Loucy (cell line): ENCODE results near the gene NRF1.

ENCODE experiments used
- H2AFZ ChIP-seq: fragments of 200-600 bp; sonication (generic); 2 replicates; pipeline ENCODE4 v1.6.0; 2016; ENCODE audit warnings: antibody characterized with exemption, mild to moderate bottlenecking, low read length, moderate library complexity
- H3F3A ChIP-seq: fragments of 200-600 bp; 2 replicates; pipeline ENCODE4 v1.6.0; 2016; ENCODE audit warnings: antibody characterized with exemption, low read depth, mild to moderate bottlenecking
- H3K27me3 ChIP-seq: fragments of 200-600 bp; sonication (generic); 2 replicates; pipeline ENCODE4 v1.6.1; 2014; ENCODE audit warnings: low read length, mild to moderate bottlenecking; ENCODE audit not compliant: insufficient read depth, poor library complexity, severe bottlenecking
- H3K36me3 ChIP-seq: fragments of 200-600 bp; sonication (generic); 2 replicates; pipeline ENCODE4 v1.6.1; 2016; ENCODE audit warnings: low read length; ENCODE audit not compliant: insufficient read depth
- H3K4me1 ChIP-seq: fragments of 200-600 bp; sonication (generic); 2 replicates; pipeline ENCODE4 v1.5.1; 2014; ENCODE audit warnings: low read length, mild to moderate bottlenecking; ENCODE audit not compliant: insufficient read depth, poor library complexity, severe bottlenecking
- H3K4me2 ChIP-seq: fragments of 200-600 bp; sonication (generic); 2 replicates; pipeline ENCODE4 v1.6.0; 2014; ENCODE audit warnings: antibody characterized with exemption, low read length, low read depth, mild to moderate bottlenecking; ENCODE audit not compliant: poor library complexity, severe bottlenecking
- H3K4me3 ChIP-seq: fragments of 200-600 bp; sonication (generic); 2 replicates; pipeline ENCODE4 v1.5.1; 2014; ENCODE audit warnings: low read length, mild to moderate bottlenecking, mixed read lengths; ENCODE audit not compliant: poor library complexity, severe bottlenecking
- H3K79me2 ChIP-seq: fragments of 200-600 bp; sonication (generic); 2 replicates; pipeline ENCODE4 v1.6.1; 2014; ENCODE audit warnings: low read length; ENCODE audit not compliant: insufficient read depth
- H3K9ac ChIP-seq: fragments of 200-600 bp; sonication (generic); 2 replicates; pipeline ENCODE4 v1.6.0; 2014; ENCODE audit warnings: mild to moderate bottlenecking, low read depth, low read length, moderate library complexity; ENCODE audit not compliant: poor library complexity, severe bottlenecking
- H3K9me2 ChIP-seq: fragments of 200-600 bp; sonication (generic); replicated peaks from 2 replicates; pipeline ENCODE4 v1.6.1; 2016; ENCODE audit warnings: low read depth, low read length, mixed read lengths
- H3K9me3 ChIP-seq: fragments of 200-600 bp; sonication (generic); 2 replicates; pipeline ENCODE4 v1.6.1; 2014; ENCODE audit warnings: mild to moderate bottlenecking, antibody characterized with exemption, low read length, low read depth; ENCODE audit not compliant: insufficient read depth
- H4K20me1 ChIP-seq: fragments of 200-600 bp; sonication (generic); 2 replicates; pipeline ENCODE4 v1.6.0; 2014; ENCODE audit warnings: antibody characterized with exemption, low read length, mild to moderate bottlenecking; ENCODE audit not compliant: insufficient read depth, poor library complexity, severe bottlenecking
- CTCF ChIP-seq: fragments of 200-600 bp; sonication (generic); conservative IDR thresholded peaks from 2 replicates; pipeline ENCODE4 v1.5.1; 2014; ENCODE audit warnings: mild to moderate bottlenecking, antibody characterized with exemption, low read length
- EZH2phosphoT487 ChIP-seq: fragments of 200-600 bp; IDR thresholded peaks from 2 replicates; pipeline ENCODE4 v1.6.1; 2018; ENCODE audit warnings: antibody characterized with exemption, mild to moderate bottlenecking, moderate library complexity, borderline replicate concordance

Gene NRF1

GRCh38 chr7:129784783-129785684, 173.5 kb downstream of the NRF1 start:
- H3K4me3 ChIP-seq, result no peak overlapping the region
- no peaks in the 10 kb centered on the region for H3K9me3 ChIP-seq
- no peaks in the 10 kb centered on the region for H3K9me2 ChIP-seq
- H3K79me2 ChIP-seq, result no peaks in the 10 kb centered on the region
- no peaks in the 10 kb centered on the region for H3K4me1 ChIP-seq
- no peaks in the 10 kb centered on the region for H3K27me3 ChIP-seq
- no peaks in the 10 kb centered on the region for H4K20me1 ChIP-seq
- H3F3A ChIP-seq, result no peaks in the 10 kb centered on the region
- H3K9ac ChIP-seq, result no peak overlapping the region
- TF ChIP-seq CTCF (no peak), EZH2phosphoT487 (no peak)
- no peak overlapping the region for H2AFZ ChIP-seq
- H3K4me2 ChIP-seq, result no peak overlapping the region
- H3K36me3 ChIP-seq, result no peaks in the 10 kb centered on the region

- H3F3A ChIP-seq, result no peaks in the 10 kb centered on the region
- H3K4me1 ChIP-seq, result no peaks in the 10 kb centered on the region
- no peaks in the 10 kb centered on the region for H4K20me1 ChIP-seq
- no peaks in the 10 kb centered on the region for H3K79me2 ChIP-seq
- no peak overlapping the region for H3K9ac ChIP-seq
- no peak overlapping the region for H3K4me2 ChIP-seq
- H2AFZ ChIP-seq, result no peak overlapping the region
- no peaks in the 10 kb centered on the region for H3K9me3 ChIP-seq
- no peaks in the 10 kb centered on the region for H3K27me3 ChIP-seq
- no peak overlapping the region for H3K4me3 ChIP-seq
- H3K36me3 ChIP-seq, result no peaks in the 10 kb centered on the region
- H3K9me2 ChIP-seq, result no peaks in the 10 kb centered on the region
- TF ChIP-seq EZH2phosphoT487 (no peak), CTCF (no peak)
Observed at GRCh38 chr7:129785685-129786514, 174.4 kb downstream of the NRF1 start.

GRCh38 chr7:129786825-129787563, 175.5 kb downstream of the NRF1 start:
- Histone ChIP-seq H3K79me2 (no peaks in the 10 kb centered on the region), H3K9ac (no peak overlapping the region), H3K9me3 (no peaks in the 10 kb centered on the region), H3K27me3 (no peaks in the 10 kb centered on the region), H4K20me1 (no peaks in the 10 kb centered on the region), H3K4me1 (no peaks in the 10 kb centered on the region), H3K9me2 (no peaks in the 10 kb centered on the region), H3K4me3 (no peak overlapping the region), H3K36me3 (no peaks in the 10 kb centered on the region), H3F3A (no peaks in the 10 kb centered on the region), H2AFZ (no peak overlapping the region), H3K4me2 (no peak overlapping the region)
- no peak for TF ChIP-seq EZH2phosphoT487
- TF ChIP-seq CTCF, result no peak
